HG03575 (cell line): ENCODE results near the gene NEO1.

Experiments used
- ATAC-seq: cut with Tn5 transposase; IDR thresholded peaks from one replicate; pipeline ENCODE4 v1.9.1; 2021; ENCODE audit not compliant: unreplicated experiment, insufficient number of reproducible peaks, low FRiP score; ENCODE audit errors: extremely low read depth

NEO1 gene

GRCh38 chr15:73120269-73120668 lies 68.0 kb downstream of the NEO1 start:
- no peak for ATAC-seq

DNA sequence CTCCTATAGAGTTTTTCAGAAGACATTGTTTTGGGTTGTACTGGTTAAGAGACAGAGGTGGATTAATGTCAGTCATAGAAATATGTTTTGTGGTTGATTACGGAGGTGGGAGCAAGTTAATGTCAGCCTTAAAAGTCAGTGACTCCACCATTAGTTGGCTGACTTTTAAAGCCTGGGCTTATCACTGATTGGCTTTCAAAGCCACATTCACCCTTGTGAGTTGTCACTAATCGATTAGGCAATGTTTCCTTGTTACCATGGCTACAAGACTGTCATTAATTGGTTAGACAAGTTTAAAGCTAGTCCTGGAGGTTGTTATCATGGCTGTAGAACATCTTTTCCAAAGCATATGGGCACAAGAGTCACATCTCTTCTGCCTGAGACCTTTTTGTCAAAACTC lies 73.0 kb downstream of the NEO1 start:
- no peak for ATAC-seq

DNA sequence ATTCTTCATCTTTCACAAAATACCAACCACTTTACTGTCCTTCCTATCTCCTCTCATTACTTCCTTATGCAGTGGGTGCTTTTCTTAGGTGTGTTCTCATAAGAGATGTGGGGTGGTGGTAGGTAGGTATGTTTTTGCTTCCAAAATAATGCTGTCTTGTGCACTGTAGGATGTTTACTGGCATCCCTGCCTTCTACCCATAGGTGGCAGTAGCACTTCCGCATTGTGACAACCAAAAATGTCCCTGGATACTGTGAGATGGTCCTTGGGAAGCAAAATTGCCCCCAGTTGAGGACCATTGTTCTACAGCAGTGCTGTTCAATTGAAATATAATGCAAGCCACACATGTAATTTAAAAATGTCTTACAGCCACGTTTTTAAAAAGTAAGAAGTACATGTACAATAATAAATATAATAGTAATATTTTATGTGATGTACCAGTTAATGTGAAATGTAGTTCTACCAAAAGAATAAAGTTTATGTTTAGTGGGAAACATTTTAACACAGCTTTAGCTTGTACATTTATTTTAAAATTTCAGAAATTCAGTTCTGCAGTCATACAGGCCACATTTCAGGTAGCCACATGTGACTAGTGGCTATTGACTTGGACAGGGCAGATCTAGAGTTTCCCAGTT lies 75.2 kb downstream of the NEO1 start:
- ATAC-seq, result no peak

DNA sequence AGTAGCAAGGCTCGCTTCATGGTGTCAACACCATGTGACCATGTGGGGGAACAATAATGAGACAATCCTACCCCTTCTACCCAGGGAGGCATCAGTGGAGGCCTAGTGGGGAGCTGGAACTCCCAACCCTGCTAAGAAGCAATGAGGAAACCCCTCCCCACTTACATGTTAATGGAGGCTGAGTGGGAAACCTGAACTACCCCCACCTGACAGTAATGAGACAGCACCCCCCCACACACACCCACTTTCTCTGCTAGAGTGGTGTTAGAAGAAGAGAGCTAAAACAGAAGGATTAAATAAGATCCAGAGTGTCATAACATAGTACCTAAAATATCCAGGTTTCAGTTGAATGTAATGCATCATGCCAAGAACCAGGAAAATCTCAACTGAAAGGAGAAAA lies 78.6 kb downstream of the NEO1 start:
- no peak for ATAC-seq

DNA sequence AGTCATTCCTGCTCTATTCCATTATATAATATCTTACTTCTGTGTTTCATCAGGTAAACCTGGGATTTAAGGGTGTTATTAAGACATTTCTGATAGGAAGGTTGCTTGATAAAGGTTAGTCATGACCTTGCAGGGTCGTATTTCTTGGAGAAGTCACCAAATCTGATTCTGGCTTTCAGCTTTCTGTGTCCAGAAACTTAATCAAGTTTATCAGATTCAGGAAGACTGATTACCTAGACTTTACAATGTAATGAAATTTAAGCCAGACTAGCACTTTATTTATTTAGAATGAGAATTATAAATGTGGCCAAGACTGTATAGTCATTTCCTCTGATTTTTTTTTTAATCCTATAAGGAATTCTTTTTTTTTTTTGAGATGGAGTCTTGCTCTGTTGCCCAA lies 81.9 kb downstream of the NEO1 start:
- no peak for ATAC-seq

- ATAC-seq, result no peak
These were observed 86.9 kb downstream of the NEO1 start for GRCh38 chr15:73139041-73139743.

DNA sequence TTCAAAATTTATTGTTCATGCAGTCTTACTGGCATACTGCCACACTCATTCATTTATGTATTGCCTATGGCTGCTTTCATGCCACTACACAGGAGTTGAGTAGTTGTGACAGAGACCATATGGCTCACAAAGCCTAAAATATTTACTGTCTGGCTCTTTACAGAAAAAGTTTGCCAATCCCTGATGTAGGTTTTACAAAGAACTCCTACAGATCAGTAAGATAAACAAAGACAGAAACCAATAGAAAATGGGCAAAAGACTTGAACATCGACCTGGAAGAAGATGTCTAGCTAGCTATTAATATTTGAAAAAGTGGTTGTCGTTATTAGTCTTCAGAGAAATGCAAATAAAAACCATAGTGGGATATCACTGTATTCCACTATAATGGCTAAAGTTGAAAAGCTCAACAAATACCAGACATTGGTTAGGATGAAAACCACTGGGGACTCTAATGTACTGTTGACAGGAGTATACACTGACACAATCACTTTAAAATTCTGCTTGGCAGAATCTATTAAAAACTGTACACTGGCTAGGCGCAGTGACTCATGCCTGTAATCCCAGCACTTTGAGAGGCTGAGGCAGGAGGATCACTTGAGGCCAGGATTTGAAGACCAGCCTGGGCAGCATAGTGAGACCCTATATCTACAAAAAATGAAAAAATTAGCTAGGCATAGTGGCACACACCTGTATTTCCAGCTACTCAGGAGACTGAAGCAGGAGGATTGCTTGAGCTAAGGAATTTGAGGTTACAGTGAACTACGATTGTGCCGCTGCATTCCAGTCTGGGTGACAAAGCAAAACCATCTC lies 87.7 kb downstream of the NEO1 start:
- no peak for ATAC-seq

GRCh38 chr15:73141216-73141900 lies 89.1 kb downstream of the NEO1 start:
- no peak for ATAC-seq

- ATAC-seq, result no peak
These were observed 90.8 kb downstream of the NEO1 start for GRCh38 chr15:73142802-73143762.

DNA sequence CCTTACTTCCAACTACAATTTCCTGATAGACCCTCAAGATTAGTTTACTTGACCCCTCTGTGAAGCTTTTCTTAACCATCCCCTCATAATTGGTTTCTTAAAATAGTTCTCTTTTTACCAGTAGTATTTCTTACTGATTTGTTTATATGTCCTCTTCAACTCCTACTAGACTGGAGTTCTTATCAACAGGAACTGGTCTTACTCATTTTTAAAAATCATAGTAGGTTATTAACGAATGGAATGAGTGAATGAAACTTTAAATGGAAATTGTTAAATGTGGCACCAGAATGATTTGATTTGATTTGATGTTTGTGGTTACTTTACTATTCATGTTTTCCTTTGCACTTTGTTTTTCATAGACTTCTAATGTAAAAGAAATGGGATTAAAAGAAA lies 91.5 kb downstream of the NEO1 start:
- no peak for ATAC-seq

GRCh38 chr15:73146419-73146818 lies 94.2 kb downstream of the NEO1 start:
- no peak for ATAC-seq

DNA sequence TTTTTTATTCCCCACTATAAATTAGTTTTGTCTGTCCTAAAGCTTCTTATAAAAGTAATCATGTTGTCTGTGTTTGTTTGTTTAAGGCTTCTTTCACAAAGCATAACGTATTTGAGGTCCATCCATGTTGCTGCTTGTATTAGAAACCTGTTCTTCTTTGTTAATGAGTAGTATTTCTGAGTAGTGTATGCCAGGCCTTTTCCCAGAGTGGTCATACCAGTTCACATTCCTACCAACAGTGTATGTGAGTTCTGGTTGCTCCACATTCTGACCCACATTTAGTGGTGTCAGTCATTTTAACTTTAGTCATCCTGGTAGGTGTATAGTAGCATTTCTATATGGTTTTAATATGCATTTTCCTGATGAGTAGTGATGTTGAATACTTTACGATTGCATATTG lies 98.6 kb downstream of the NEO1 start:
- ATAC-seq, result no peak

DNA sequence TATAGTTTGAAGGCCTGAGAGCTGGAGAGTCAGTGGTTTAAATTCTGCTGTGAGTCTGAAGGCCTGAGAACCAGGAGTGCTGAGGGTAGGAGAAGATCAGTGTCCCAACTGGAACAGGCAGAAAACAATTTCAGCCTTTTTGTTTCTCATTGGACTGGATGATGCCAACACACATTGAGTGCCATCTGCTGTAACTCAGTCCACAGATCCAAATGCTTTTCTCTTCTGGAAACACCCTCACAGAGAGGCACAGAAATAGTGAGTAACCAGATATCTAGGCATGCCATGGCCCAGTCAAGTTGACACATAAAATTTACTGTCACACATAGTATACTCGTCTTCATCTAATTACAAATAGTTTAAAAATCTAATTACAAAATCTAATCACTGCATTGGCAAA lies 100.8 kb downstream of the NEO1 start:
- no peak for ATAC-seq

- ATAC-seq, result no peak
These were observed 101.2 kb downstream of the NEO1 start for GRCh38 chr15:73153447-73153846.

DNA sequence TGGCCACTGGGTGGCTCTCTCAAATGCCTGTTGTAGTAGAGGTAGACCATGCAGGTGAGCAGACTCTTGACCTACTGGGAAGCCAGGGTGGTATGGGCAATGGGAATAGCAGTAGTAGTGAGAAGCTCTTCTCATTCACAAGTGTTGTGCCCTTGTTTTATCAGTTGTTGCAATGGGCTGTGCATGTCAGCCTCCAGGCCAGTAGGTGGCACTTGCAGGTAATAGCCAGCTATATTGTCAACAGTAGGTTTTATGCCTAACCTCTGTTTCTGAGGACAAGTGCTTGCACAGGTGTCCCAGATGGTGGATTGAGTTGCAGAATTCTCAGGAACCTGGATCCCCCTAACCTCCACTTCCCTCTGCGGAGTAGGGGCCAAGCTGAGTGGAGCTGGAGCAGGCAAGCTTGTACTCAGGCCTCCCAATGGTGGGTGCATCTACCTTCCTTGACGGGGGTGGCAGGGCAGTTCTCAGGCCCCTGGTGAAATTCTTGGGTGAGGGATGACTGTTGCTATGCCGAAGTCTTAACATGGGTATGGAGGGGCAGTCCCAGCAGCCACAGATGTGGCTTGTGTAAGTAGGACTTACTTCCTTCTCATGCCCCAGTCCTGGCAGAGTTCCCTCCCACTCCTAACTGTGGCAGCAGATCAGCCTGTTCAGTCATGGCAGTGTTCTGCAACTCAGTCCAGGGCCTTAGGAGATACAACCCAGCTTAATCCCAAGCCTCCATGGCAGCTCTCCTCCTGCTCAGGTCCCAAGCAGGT lies 104.3 kb downstream of the NEO1 start:
- ATAC-seq, result no peak

DNA sequence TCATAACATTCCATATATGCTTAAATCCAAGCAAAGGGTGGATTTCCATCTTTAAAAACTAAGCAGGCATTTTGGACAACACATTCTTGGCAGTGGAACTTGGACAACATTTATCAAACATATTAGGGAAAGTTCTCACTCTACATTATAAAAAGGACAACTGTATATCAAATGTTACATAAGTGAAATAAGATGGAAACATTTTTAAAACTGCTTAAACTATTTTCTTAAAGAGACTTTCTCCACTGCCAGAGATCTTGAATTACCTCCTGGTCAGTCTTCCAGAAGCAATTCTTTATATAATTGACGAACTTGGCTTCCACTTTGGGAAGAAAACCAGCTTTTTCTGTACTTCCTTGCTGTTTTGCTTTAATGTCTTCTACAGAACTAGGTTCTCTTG lies 109.3 kb downstream of the NEO1 start:
- ATAC-seq, result no peak

GRCh38 chr15:73165435-73165834 lies 113.2 kb downstream of the NEO1 start:
- no peak for ATAC-seq

GRCh38 chr15:73165844-73166243 lies 113.6 kb downstream of the NEO1 start:
- no peak for ATAC-seq
